ENCODE data around the gene ZNF513.

ZNF513 gene

GRCh38 chr2:27381577-27382181 is 1.1 kb upstream of the ZNF513 start:
- DNase-seq, result no peak

GRCh38 chr2:27379836-27380625 is 503 bp downstream of the ZNF513 start:
- no peak for DNase-seq

- DNase-seq, result no peak
These were observed 1.1 kb downstream of the ZNF513 start for GRCh38 chr2:27379383-27379835.

GRCh38 chr2:27378809-27379290 is 1.7 kb downstream of the ZNF513 start:
- no peak for DNase-seq

- no peak for DNase-seq
These were observed 2.3 kb downstream of the ZNF513 start for GRCh38 chr2:27378096-27378808.

GRCh38 chr2:27377618-27378095 is 2.9 kb downstream of the ZNF513 start:
- no peak for DNase-seq

GRCh38 chr2:27376866-27377617 is 3.5 kb downstream of the ZNF513 start:
- no peak for DNase-seq

GRCh38 chr2:27376151-27376865 is 4.2 kb downstream of the ZNF513 start:
- DNase-seq, result no peak

DNA sequence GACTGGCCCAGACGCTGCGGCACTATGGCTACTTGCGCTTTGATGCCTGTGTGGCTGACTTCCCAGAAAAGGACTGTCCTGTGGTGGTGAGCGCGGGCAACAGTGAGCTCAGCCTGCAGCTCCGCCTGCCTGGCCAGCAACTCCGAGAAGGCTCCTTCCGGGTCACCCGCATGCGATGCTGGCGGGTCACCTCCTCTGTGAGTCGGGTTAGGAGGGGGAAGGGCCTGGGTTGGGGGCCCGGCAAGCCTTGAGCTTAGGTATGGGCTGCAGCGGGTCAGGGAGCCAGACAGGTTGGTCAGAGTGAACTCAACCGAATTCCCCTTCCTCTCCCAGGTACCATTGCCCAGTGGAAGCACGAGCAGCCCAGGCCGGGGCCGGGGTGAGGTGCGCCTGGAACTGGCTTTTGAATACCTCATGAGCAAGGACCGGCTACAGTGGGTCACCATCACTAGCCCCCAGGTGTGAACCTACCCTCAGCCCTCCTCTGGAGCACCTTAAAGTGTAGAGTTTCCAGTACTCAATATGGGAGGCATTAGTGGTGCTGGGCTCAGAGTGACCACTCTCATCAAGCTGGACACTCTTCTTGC is 4.9 kb downstream of the ZNF513 start:
- DNase-seq, result no peak

DNA sequence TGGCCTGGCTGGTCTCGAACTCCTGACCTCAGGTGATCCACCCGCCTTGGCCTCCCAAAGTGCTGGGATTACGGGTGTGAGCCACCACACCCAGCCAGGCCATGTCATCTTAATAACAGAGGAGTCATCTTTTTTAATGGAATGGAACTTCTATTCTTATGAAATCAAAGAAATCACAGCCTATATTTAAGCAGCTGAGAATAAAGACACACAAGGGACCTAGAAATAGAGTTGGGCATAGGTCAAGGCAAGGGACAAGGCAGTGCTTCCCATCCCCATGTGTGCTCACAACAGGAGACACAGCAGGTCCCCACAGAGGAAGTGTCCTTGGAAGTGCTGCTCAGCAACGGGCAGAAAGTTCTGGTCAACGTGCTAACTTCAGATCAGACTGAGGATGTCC is 7.0 kb downstream of the ZNF513 start:
- no peak for DNase-seq

DNA sequence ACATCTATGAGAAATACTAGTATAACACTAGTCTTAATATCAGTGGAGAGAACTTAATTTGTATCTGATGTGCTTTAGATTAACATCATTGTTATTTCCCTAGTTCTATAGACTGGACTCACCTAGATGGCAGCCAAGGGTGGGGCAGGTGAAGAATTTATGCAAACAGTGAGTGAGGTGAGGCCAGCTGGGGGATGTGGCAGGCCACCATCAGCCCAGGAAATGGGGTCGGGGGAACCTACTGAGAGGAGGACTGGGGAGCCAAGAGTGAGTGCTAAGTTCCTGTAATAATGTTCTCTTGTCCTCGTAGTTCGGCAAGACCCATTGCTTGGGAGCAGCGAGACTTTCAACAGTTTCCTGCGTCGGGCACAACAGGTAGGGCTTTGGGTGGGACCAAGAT is 7.6 kb downstream of the ZNF513 start:
- DNase-seq, result no peak

GRCh38 chr2:27370816-27371620 is 9.5 kb downstream of the ZNF513 start:
- no peak for DNase-seq

GRCh38 chr2:27370026-27370815 is 10.3 kb downstream of the ZNF513 start, which contains the start of the genes EIF2B4 and SNX17:
Gene EIF2B4, minus strand, starts transcription at chr2:27370338. Its CDS starts 24 bp downstream, at chr2:27370314.
Gene SNX17, plus strand, starts transcription at chr2:27370616. Its CDS starts 128 bp downstream, at chr2:27370744.
- peak; percentile 96 to 98 for DNase-seq

GRCh38 chr2:27369471-27370025 is 11.0 kb downstream of the ZNF513 start:
- DNase-seq, result peak in 1 of 2 experiments; percentile 64

DNA sequence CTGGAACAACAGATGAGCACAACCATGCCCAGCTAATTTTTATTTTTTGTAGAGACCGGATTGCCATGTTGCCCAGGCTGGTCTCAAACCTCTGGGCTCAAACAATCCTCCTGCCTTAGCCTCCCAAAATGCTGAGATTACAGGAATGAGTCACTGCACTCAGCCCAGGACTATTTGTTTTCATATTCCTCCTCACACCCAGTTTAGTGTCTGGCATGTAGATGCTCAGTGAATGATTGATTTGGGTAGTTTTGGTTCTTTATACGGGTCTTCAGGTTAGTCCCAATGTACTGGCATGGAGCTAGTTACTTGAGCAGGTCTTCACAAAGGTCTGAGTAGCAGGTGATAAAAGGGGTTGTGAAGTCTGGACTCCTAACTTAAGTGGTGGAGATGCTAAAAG is 16.6 kb downstream of the ZNF513 start:
- DNase-seq, result no peak

DNA sequence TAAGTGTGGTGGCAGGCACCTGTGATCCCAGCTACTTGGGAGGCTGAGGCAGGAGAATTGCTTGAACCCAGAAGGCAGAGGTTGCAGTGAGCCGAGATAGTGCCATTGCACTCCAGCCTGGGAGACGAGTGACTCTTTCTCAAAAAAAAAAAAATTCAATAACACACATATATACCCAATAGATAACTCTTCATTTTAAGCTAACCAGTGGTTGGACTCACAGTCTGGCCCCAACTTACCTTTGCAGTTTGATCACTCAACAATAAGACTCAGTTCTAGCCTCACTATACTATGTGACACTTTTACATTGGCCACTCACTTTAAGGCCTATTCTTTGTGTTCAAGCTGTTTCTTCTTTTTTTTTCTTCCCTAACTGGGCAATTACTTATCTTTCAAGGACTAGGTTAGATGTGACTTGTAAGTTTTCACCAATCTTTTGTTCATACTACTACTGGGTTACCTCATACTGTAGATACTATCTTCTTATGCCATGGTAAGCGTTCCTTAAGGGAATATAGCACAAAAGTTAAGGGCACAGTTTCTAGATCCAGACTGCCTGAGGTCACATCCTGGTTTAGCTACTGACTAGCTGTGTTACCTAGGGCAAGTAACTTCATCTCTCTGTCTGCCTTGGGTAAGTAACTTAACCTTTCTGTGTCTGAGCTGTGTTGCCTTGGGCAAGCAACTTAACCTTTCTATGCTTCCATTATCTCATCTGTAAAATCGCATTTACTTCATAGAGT is 17.7 kb downstream of the ZNF513 start:
- no peak for DNase-seq

- DNase-seq, result peak; percentile 94 to 96
These were observed 24.0 kb downstream of the ZNF513 start, which contains the start of gene GTF3C2 for GRCh38 chr2:27356382-27357181. Gene GTF3C2, minus strand, starts transcription at chr2:27356764. Its CDS starts 13,210 bp downstream, at chr2:27343554.

DNA sequence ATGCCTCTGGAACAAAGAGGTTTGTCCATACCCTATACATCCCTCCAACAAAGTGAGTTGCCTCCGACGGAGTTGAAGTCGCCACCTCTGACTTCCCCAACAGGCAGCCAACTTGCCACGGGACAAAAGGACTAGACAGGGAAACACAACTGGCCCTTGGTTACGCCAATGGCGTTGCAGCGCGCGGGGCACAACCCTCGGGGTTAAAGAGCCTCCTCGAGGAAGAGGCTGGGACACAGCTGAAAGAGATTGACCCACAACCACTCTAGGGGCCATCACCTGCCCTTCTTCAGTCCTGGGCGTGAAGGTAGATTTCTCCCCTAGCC is 24.5 kb downstream of the ZNF513 start:
- no peak for DNase-seq

Measured in NCI-H187 (cell line).